OCI-LY1 (cell line): Measurements from ENCODE around the gene PI4KB.

Source experiments
- CTCF ChIP-seq: fragments of 200-600 bp; sonication (generic), shearing (Covaris generic); IDR thresholded peaks from 2 replicates; pipeline ENCODE4 v1.5.1; 2017; ENCODE audit warnings: mild to moderate bottlenecking, antibody characterized with exemption, low read length, moderate library complexity, mixed read lengths
- EZH2 ChIP-seq: fragments of 200-600 bp; sonication (generic), shearing (Covaris generic); IDR thresholded peaks from 2 replicates; pipeline ENCODE4 v1.8.0; 2017; ENCODE audit warnings: borderline replicate concordance, mixed run types, mild to moderate bottlenecking, antibody characterized with exemption, low read length, moderate library complexity, mixed read lengths

GRCh38 chr1:151346769-151347522, 19.7 kb upstream of the PI4KB start, which contains the start of gene RFX5:
- TF ChIP-seq CTCF (no peak), EZH2 (no peak)
